Esophagus squamous epithelium (tissue), 5 donors: ENCODE data around the gene DAPK1. TPM values are rescaled to one million over a fixed set of nuclear protein-coding genes. Genes with fewer than 3 reads are reported as not detected.

Experiments
- DNase-seq: peaks from one replicate; lab custom pipeline; 2025; lab: John Stamatoyannopoulos, UW
- H3K27ac ChIP-seq, 4 donors: fragments of 200-600 bp; sonication (generic); one replicate each; pipeline ENCODE4 v1.5.1; 2016 to 2019; ENCODE audit warnings: mild to moderate bottlenecking in 1 of 4
- H3K27me3 ChIP-seq, 4 donors: fragments of 200-600 bp; sonication (generic); 1 replicate in 3 of 4; 2 replicates in 1 of 4; pipeline versions ENCODE4 v1.5.1 to v1.6.0; 2017 to 2021; ENCODE audit warnings: antibody characterized with exemption in 1 of 4
- H3K36me3 ChIP-seq, 3 donors: fragments of 200-600 bp; sonication (generic); one replicate each; pipeline ENCODE4 v1.5.1; 2016 to 2019
- H3K4me1 ChIP-seq, 3 donors: fragments of 200-600 bp; sonication (generic); one replicate each; pipeline ENCODE4 v1.5.1; 2017 to 2019
- H3K4me3 ChIP-seq, 4 donors: fragments of 200-600 bp; sonication (generic); 1 replicate in 3 of 4; 2 replicates in 1 of 4; pipeline ENCODE4 v1.5.1; 2016 to 2019; ENCODE audit warnings: mild to moderate bottlenecking in 2 of 4, moderate library complexity in 1 of 4
- H3K9me3 ChIP-seq, 3 donors: fragments of 200-600 bp; sonication (generic); one replicate each; pipeline ENCODE4 v1.5.1; 2016 to 2019
- CTCF ChIP-seq, 6 experiments: fragments of 450-650 bp in 4 of 6; fragments of 200-600 bp in 2 of 6; sonication (generic) in 2 of 6; IDR thresholded peaks; one replicate each; pipeline ENCODE4 v1.5.1; 2016 to 2019; ENCODE audit warnings: antibody characterized with exemption in 6 of 6, mild to moderate bottlenecking in 4 of 6, moderate library complexity in 4 of 6
- POLR2A ChIP-seq, 4 donors: fragments of 450-650 bp; IDR thresholded peaks; one replicate each; pipeline ENCODE4 v1.6.1; 2017; ENCODE audit warnings: antibody characterized with exemption in 4 of 4, mild to moderate bottlenecking in 4 of 4, moderate library complexity in 3 of 4
- WGBS, 2 donors: methylation state at CpG; one replicate each; pipeline ENCODE4 v1.1.5; 2018; 5-methylcytosine and 5-hydroxymethylcytosine counted together
- intact Hi-C: fragments of 100-400 bp; cut with DNase I; formaldehyde crosslinking; loops from one replicate; pipeline ENCODE4 v1.15.0; 2022
- total RNA-seq, 4 donors: library from RNA; depleted of rRNA; stranded (reverse); fragments of >200 nt; gene quantifications; one replicate each; pipeline ENCODE4 v1.1.0, GENCODE V29; 2016
- donor health status: DM: yes; HTN: yes; CAD: no.

DAPK1 gene
- total RNA-seq, 4 donors from 2014 or later: 2.2 to 14.5 (median 5.5) TPM

- no peak for TF ChIP-seq POLR2A (IDR thresholded peaks at IDR 0.05)
- no peak for TF ChIP-seq CTCF (IDR thresholded peaks at IDR 0.05)
- Histone ChIP-seq H3K9me3 (peaks cover 0 to 8% (median 3%) of the 10 kb centered on the region in 3 donors), H3K27me3 (no peaks in the 10 kb centered on the region), H3K4me3 (no peak overlapping the region), H3K27ac (no peak overlapping the region), H3K4me1 (no peaks in the 10 kb centered on the region), H3K36me3 (no peaks in the 10 kb centered on the region)
- 84 to 86% methylated on average over 7 to 8 of the region's 9 CpGs for WGBS, 2 donors
- intact Hi-C loops: no loop called here
- no peak for DNase-seq
Measured at GRCh38 chr9:87671925-87672324, 174.3 kb downstream of the DAPK1 start.

- H3K9me3 ChIP-seq: peaks cover 0 to 2% (median 0%) of the 10 kb centered on the region in 3 donors
- WGBS, 2 donors: 55 to 58% methylated on average over 7 to 8 of the region's 8 CpGs
- H3K4me3 ChIP-seq: no peak overlapping the region
- no peak overlapping the region for H3K27ac ChIP-seq
- no peak for DNase-seq
- intact Hi-C loops: no loop called here
- H3K36me3 ChIP-seq: no peaks in the 10 kb centered on the region
- H3K27me3 ChIP-seq: no peaks in the 10 kb centered on the region
- no peaks in the 10 kb centered on the region for H3K4me1 ChIP-seq
- no peak for TF ChIP-seq POLR2A (IDR thresholded peaks at IDR 0.05)
- TF ChIP-seq CTCF (IDR thresholded peaks at IDR 0.05): no peak
Measured at GRCh38 chr9:87672586-87672985, 174.9 kb downstream of the DAPK1 start.

- WGBS, 2 donors: 88 to 95% methylated on average over 4 to 6 of the region's 9 CpGs
- intact Hi-C loops: no loop called here
- TF ChIP-seq POLR2A (IDR thresholded peaks at IDR 0.05) (no peak), CTCF (IDR thresholded peaks at IDR 0.05) (no peak)
- H3K27me3 ChIP-seq: no peaks in the 10 kb centered on the region
- H3K36me3 ChIP-seq: no peaks in the 10 kb centered on the region
- H3K9me3 ChIP-seq: no peaks in the 10 kb centered on the region
- no peak overlapping the region for H3K27ac ChIP-seq
- DNase-seq: no peak
- H3K4me3 ChIP-seq: no peak overlapping the region
- no peaks in the 10 kb centered on the region for H3K4me1 ChIP-seq
Measured at GRCh38 chr9:87673446-87674120, 175.9 kb downstream of the DAPK1 start.

GRCh38 chr9:87674565-87675299, 177.1 kb downstream of the DAPK1 start:
- H3K27me3 ChIP-seq: no peaks in the 10 kb centered on the region
- H3K36me3 ChIP-seq: no peaks in the 10 kb centered on the region
- no peaks in the 10 kb centered on the region for H3K4me1 ChIP-seq
- no peak overlapping the region for H3K4me3 ChIP-seq
- no peak for TF ChIP-seq CTCF (IDR thresholded peaks at IDR 0.05)
- TF ChIP-seq POLR2A (IDR thresholded peaks at IDR 0.05): no peak
- no peak overlapping the region for H3K27ac ChIP-seq
- no peak for DNase-seq
- H3K9me3 ChIP-seq: no peaks in the 10 kb centered on the region
- intact Hi-C loops: no loop called here
- 67 to 71% methylated on average over 6 of the region's 6 CpGs for WGBS, 2 donors

GRCh38 chr9:87675906-87676515, 178.3 kb downstream of the DAPK1 start:
- 56 to 83% methylated on average over 6 to 9 of the region's 14 CpGs for WGBS, 2 donors
- TF ChIP-seq POLR2A (IDR thresholded peaks at IDR 0.05) (no peak), CTCF (IDR thresholded peaks at IDR 0.05) (no peak)
- Histone ChIP-seq H3K36me3 (peaks cover 0 to under 1% (median 0%) of the 10 kb centered on the region in 3 donors), H3K27me3 (no peaks in the 10 kb centered on the region), H3K4me3 (no peak overlapping the region), H3K9me3 (no peaks in the 10 kb centered on the region), H3K27ac (no peak overlapping the region), H3K4me1 (no peaks in the 10 kb centered on the region)
- intact Hi-C loops: no loop called here
- DNase-seq: no peak
